SU-DHL-6 (cell line): ENCODE measurements around the gene DDX27.

Experiments
- CTCF ChIP-seq: fragments of 200-600 bp; sonication (generic); IDR thresholded peaks from one replicate; pipeline ENCODE4 v1.5.1; 2017; ENCODE audit warnings: antibody characterized with exemption, mild to moderate bottlenecking, low read length, moderate library complexity; ENCODE audit not compliant: insufficient read depth, poor library complexity, severe bottlenecking
- EZH2phosphoT487 ChIP-seq: fragments of 200-600 bp; sonication (generic), shearing (Covaris generic); conservative IDR thresholded peaks from 2 replicates; pipeline ENCODE4 v1.6.1; 2018; ENCODE audit warnings: mild to moderate bottlenecking, antibody characterized with exemption, low read length, moderate library complexity, mixed read lengths

- no peak for TF ChIP-seq CTCF
- TF ChIP-seq EZH2phosphoT487 = no peak
Measured at GRCh38 chr20:49184691-49185070, 34.5 kb upstream of the DDX27 start.
